Fibroblast of skin of right biceps (primary cell): ENCODE data around the gene ITGB1BP2.
"Not testable (repeated sequence)": the region's sequence is repeated elsewhere in the genome, so short reads cannot be mapped to it uniquely, and the experiment has no call there.

Experiments used
- DNase-seq: peaks from one replicate; pipeline ENCODE4 v3.0.0-alpha.2; 2013

The ITGB1BP2 gene

DNA sequence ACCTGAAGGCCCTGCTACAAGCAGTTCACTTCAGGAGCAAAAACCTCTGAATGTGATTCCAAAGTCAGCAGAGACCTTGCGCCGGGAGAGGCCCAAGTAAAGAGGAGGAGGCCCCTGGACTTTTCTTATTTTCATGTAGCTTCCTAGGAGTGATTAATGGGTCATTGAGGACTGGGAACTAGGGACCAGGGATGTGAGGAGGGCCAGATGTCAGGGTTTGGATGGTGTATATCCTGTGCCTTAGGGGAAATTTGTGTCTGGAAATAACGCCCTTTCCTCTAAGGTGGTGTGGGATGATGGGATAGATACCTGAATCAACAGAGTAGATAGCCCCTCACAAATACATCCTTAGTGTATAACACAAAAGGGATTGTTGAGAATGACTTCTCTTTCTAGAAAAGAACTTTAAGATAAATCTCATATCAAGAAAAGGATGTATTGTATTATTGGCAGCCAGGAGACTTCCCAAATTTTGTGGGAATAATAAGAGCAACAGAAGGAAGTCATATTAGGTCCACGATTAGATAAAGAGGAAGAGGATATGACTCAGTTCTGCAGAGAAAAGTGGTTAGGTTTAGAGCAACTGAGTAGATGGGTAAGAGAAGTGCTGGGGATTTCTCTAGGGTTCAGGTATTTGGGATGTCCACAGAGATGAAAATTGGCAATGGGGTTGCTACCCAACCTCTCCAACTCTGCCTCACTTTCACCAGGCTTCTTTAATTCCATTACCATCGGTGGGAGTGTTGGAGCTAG lies 1.1 kb downstream of the ITGB1BP2 start:
- peak; percentile 16 for DNase-seq

DNA sequence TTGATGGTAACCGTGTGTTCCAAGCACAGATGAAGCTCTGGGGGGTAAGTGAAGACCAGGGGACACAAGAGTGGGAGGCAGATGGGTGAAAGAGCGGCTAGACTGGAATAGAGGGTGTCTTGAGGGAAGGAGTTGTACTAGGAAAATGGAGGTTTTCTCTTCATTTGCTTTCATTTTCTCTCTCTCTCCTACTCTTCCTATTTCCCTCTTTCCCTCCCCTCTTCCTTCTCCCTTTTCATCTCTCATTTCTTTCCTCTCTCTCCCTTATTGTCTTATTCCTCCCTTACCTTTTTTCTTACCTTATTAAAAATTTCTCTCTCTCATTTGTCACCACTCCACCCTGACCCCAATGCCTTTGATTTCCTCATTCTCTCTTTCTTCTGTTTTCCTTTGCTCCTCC lies 3.0 kb downstream of the ITGB1BP2 start:
- no peak for DNase-seq

DNA sequence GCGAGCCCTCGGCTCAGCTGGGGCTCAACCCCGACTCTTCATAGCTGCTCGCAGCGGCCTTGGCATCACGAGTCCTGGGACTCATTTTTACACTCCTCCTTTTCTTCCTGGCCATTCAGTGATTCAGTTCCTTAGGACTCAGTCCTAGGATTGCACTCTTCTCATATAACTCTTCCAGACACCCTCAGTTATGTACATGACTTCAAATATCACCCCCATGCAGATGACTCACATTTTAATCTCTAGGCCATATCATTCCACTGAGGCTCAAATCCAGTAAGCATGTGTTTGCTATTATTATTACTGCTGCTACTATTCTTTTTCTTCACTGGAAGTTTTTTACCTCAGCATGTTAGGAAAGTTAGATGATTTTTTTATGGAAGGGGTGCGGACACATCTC lies 14.4 kb downstream of the ITGB1BP2 start:
- peak; percentile 80 for DNase-seq

DNA sequence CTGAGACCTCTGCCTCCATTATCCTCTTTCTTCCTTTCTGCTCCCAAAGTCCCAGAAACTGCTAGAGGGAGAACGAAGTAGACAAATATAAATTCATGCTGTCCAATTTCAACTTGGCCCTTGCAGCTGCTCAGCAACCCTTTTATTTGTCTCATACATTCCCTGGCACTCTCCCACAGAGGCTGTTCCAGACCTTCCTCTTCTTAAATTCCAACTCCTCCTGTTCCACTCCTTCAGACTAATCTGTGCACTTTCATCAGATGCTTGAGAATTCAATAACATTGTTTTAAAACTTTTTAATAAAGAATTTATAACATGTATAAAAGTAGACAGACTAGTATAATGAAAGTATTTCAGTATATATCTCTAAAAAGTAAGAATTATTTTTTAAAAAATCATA lies 15.4 kb downstream of the ITGB1BP2 start:
- DNase-seq: not testable (repeated sequence)

DNA sequence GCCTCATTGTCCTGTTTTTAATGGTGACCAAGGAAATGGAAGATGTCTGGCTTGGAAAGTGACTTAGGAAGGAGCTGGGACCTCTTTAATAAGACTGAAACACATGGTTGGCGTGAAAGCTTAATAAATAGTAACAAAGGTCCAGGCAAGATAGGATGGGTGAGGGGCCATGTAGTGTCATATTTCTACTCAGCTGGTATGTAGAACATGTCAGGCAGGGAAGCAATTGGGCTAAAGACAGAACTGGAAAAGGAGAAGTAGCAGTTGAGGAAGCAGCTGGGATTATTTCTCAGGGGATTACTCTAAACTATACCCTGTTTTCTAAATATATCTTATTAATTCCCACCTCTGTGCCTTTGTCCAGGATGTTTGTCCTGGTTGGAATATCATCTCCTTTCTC lies 18.6 kb downstream of the ITGB1BP2 start:
- no peak for DNase-seq

DNA sequence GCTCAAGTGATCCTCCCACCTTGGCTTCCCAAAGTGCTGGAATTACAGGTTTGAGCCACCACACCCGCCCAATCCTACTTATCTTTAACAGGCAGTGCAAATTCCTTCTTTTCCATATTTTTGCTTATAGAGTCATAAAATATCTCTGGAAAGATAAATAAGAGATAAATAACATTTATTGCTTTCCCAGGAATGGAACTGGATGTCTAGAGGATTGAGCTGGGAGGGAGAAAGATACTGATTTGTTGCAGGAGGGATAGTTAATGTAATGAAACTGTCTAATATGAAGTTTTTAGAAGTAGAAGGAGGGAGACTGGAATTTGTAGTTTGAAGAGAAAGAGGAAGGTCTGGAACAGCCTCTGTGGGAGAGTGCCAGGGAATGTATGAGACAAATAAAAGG lies 20.2 kb downstream of the ITGB1BP2 start:
- DNase-seq: no peak

DNA sequence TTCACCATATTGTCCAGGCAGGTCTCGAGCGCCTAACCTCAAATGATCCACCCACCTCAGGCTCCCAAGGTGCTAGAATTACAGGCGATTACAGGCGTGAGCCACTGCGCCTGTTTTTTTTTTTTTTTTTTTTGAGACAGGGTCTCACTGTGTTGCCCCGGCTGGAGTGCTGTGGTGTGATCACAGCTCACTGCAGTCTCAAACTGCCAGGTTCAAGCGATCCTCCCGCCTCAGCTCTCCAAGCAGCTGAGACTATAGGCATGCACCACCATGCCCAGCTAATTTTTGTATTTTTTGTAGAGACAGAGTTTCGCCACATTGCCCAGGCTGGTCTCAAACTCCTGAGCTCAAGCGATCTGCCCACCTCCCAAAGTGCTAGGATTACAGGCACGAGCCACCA lies 22.9 kb downstream of the ITGB1BP2 start:
- not testable (repeated sequence) for DNase-seq

DNA sequence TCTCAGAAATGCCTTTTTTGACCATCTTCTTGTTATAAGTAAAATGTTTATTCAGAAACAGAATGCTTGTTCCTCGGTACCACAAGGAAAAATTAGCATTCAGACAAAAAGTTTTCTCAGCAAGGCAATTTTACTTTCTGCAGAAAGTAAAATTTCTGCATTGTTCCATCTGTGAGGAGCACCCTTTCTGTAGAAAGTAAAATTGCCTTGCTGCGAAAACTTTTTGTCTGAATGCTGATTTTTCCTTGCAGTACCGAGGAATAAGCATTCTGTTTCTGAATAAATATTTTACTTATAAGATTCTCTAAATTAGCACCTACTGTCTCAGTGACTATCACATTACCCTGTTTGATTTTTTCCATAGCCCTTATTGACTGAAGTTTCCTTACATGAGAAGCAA lies 24.8 kb downstream of the ITGB1BP2 start:
- DNase-seq: no peak

DNA sequence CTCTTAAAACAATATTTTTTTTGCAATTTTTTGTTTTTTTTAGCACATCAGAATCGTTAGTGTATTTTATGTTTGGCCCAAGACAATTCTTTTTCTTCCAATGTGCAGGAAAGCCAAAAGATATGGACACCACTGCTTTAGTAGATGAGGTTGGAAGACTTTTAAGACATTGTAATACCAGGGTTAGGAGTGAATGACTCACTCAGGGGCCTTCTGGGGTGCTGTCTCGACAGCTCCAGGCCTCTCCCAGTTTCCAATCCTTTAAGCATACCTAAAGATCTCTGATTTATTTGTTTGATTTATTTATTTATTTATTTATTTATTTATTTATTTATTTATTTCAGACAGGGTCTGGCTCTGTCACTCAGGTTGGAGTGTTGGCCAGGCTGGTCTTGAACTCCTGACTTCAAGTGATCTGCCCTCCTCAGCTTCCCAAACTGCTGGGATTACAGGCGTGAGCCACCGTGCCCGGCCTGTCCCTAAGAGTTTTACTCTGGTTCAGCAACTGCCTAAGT lies 47.7 kb downstream of the ITGB1BP2 start:
- not testable (repeated sequence) for DNase-seq

DNA sequence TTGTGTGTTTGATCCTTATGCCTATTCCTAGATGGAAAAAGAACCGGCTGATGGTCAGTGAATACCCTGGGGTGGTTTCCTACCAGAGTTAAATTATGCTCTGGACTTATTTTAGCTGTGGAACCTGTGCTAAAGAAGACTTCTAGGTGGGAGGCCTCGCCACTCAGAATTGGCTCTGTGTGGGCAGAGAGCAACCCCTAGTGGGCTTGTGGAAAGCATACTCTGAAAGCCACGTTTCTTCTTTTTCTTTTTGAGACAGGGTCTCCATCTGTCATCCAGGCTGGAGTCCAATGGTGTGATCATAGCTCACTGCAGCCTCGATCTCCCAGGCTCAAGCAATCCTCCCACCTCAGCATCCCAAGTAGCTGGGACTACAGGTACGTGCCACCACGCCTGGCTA lies 48.3 kb downstream of the ITGB1BP2 start:
- DNase-seq: not testable (repeated sequence)

DNA sequence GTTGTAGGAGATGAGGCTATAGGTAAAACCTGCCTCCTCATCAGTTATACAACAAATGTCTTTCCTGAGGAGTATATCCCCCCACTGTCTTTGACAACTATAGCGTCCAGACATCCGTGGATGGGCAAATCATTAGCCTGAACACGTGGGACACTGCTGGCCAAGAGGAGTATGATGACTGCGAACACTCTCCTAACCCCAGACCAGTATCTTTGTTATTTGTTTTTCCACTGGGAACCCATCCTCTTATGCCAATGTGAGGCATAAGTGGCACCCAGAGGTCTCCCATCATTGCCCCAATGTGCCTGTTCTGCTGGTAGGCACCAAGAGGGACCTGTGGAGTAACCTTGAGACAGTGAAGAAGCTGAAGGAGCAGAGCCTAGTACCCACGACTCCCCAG lies 50.9 kb downstream of the ITGB1BP2 start:
- not testable (repeated sequence) for DNase-seq
